Testis (tissue), 3 donors: ENCODE results near the gene TPH1. TPM values are rescaled to one million over a fixed set of nuclear protein-coding genes. Genes with fewer than 3 reads are reported as not detected.

Experiments used
- DNase-seq: peaks from one replicate; pipeline ENCODE4 v3.0.0-alpha.2; 2019
- H3K27ac ChIP-seq, 2 donors: fragments of 200-600 bp; sonication (generic); one replicate each; pipeline ENCODE4 v1.5.1; 2019
- H3K27me3 ChIP-seq: fragments of 200-600 bp; sonication (generic); one replicate; pipeline ENCODE4 v1.5.1; 2019
- H3K36me3 ChIP-seq: fragments of 200-600 bp; sonication (generic); one replicate; pipeline ENCODE4 v1.5.1; 2017; ENCODE audit warnings: low read depth; ENCODE audit errors: missing control alignments
- H3K4me1 ChIP-seq: fragments of 200-600 bp; sonication (generic); one replicate; pipeline ENCODE4 v1.5.1; 2019
- H3K4me3 ChIP-seq, 2 donors: fragments of 200-600 bp; sonication (generic); one replicate each; pipeline ENCODE4 v1.5.1; 2017 to 2019
- H3K9me3 ChIP-seq: fragments of 200-600 bp; sonication (generic); one replicate; pipeline ENCODE4 v1.5.1; 2017
- POLR2A ChIP-seq: fragments of 450-650 bp; IDR thresholded peaks from one replicate; pipeline ENCODE4 v1.6.1; 2017; ENCODE audit warnings: antibody characterized with exemption, mild to moderate bottlenecking, moderate library complexity
- WGBS, 2 donors: methylation state at CpG; one replicate each; pipeline ENCODE4 v1.1.5; 2018; 5-methylcytosine and 5-hydroxymethylcytosine counted together
- intact Hi-C: fragments of 100-400 bp; cut with DNase I; formaldehyde crosslinking; loops from one replicate; pipeline ENCODE4 v1.15.1; 2023; ENCODE audit warnings: low total_unique reads
- polyA plus RNA-seq: library from polyadenylated mRNA; stranded (reverse); fragments of 350-450 nt; fragmentation: Illumina TruSeq; extraction: RNeasy Lipid Tissue Mini Kit (QIAGEN cat#74804); gene quantifications from one replicate; pipeline ENCODE4 v1.2.3, GENCODE V29; 2014; ENCODE audit warnings: low read depth, low replicate concordance; ENCODE audit not compliant: insufficient read depth
- total RNA-seq, 2 donors: library from RNA; depleted of rRNA; stranded (reverse); fragments of >200 nt; gene quantifications; one replicate each; pipeline ENCODE4 v1.2.3, GENCODE V29; 2016
- TF ChIP-seq, protein P1 (sequence below), 3 experiments: fragments of 450-650 bp in 2 of 3; fragments of 200-600 bp in 1 of 3; sonication (generic) in 1 of 3; IDR thresholded peaks; one replicate each; pipeline ENCODE4 v1.5.1; 2016 to 2019; ENCODE audit warnings: antibody characterized with exemption in 3 of 3, mild to moderate bottlenecking in 2 of 3, moderate library complexity in 1 of 3

TPH1 gene
- total and polyA plus RNA-seq, 3 donors from 2014 or later: 1.0 to 1.9 (median 1.7) TPM

DNA sequence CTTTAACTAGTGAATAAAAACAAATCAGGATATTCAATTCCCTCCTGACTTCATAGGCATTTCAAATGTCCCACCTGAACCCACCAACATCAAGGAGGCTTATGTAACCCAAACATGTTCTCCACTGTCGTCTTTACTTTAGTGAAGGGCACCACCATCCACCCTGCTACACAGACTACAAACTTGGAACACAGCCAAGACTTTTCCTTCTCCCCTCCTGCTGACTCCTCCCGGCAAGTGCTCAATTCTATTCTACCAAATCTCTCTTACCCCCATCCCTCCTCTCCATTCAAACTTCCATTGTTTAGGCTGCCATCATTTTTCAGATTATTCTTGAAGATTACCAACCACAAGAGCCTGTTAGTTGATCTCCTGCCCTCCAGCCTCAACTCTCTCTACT, 35.5 kb upstream of the TPH1 start:
- Histone ChIP-seq H3K27ac (no peak overlapping the region), H3K27me3 (no peaks in the 10 kb centered on the region), H3K9me3 (no peaks in the 10 kb centered on the region), H3K4me3 (no peak overlapping the region), H3K36me3 (no peaks in the 10 kb centered on the region), H3K4me1 (no peaks in the 10 kb centered on the region)
- no peak for TF ChIP-seq POLR2A
- TF ChIP-seq, protein P1, sequence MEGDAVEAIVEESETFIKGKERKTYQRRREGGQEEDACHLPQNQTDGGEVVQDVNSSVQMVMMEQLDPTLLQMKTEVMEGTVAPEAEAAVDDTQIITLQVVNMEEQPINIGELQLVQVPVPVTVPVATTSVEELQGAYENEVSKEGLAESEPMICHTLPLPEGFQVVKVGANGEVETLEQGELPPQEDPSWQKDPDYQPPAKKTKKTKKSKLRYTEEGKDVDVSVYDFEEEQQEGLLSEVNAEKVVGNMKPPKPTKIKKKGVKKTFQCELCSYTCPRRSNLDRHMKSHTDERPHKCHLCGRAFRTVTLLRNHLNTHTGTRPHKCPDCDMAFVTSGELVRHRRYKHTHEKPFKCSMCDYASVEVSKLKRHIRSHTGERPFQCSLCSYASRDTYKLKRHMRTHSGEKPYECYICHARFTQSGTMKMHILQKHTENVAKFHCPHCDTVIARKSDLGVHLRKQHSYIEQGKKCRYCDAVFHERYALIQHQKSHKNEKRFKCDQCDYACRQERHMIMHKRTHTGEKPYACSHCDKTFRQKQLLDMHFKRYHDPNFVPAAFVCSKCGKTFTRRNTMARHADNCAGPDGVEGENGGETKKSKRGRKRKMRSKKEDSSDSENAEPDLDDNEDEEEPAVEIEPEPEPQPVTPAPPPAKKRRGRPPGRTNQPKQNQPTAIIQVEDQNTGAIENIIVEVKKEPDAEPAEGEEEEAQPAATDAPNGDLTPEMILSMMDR (IDR thresholded peaks at IDR 0.05): no peak
- DNase-seq: no peak
- intact Hi-C loops: no loop called here
- 65 to 75% methylated on average over 2 of the region's 2 CpGs for WGBS, 2 donors

DNA sequence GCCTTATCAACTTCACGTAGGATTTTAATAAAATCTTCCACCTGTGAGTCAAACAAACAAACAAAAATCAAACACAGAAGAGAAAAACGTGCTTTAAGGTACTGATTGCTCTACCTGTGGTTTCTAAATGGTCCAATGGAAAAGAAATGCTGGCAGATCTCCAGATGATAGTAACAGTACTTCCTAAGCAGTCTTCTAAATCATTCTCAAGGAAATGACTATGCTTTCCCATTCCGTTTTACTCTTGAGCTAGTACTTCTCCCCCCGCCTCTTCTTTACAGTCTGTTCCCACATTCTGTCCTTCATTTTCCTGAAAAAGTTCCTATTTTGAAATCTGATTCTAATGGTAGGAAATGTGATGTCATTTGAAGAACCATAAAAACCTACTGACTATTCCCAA, 34.4 kb upstream of the TPH1 start:
- intact Hi-C loops: no loop called here
- Histone ChIP-seq H3K4me1 (no peaks in the 10 kb centered on the region), H3K9me3 (no peaks in the 10 kb centered on the region), H3K36me3 (no peaks in the 10 kb centered on the region), H3K27me3 (no peaks in the 10 kb centered on the region), H3K27ac (no peak overlapping the region), H3K4me3 (no peak overlapping the region)
- no peak for DNase-seq
- TF ChIP-seq, protein P1 (IDR thresholded peaks at IDR 0.05): no peak
- TF ChIP-seq POLR2A: no peak
- WGBS, 2 donors: 79 to 87% methylated on average over 4 of the region's 4 CpGs

DNA sequence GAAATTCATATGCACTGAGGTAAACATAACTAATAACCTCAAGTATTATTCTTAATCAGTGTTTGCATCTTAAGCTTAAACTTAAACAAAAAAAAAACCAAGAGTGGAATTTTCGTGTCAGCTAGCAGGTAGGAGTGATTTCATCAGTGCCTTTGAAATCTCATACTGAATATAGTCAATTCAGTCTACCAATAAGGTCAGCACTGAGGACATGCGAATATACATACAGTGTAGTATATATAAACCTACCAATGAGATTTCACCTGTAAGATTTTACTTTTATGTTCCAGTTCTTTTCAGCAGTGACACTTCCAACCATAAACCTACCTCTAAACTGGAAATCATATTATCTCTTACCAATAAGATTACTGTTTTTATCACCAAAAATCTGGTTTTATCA, 32.8 kb upstream of the TPH1 start:
- intact Hi-C loops: no loop called here
- 83 to 87% methylated on average over 2 of the region's 2 CpGs for WGBS, 2 donors
- H3K36me3 ChIP-seq: no peaks in the 10 kb centered on the region
- no peak for TF ChIP-seq POLR2A
- TF ChIP-seq, protein P1 (IDR thresholded peaks at IDR 0.05): no peak
- no peaks in the 10 kb centered on the region for H3K27me3 ChIP-seq
- no peak overlapping the region for H3K27ac ChIP-seq
- no peaks in the 10 kb centered on the region for H3K9me3 ChIP-seq
- no peaks in the 10 kb centered on the region for H3K4me1 ChIP-seq
- no peak for DNase-seq
- H3K4me3 ChIP-seq: no peak overlapping the region

- no peaks in the 10 kb centered on the region for H3K36me3 ChIP-seq
- TF ChIP-seq, protein P1 (IDR thresholded peaks at IDR 0.05): no peak
- TF ChIP-seq POLR2A: no peak
- no peak overlapping the region for H3K27ac ChIP-seq
- H3K9me3 ChIP-seq: no peaks in the 10 kb centered on the region
- 90 to 91% methylated on average over 3 of the region's 3 CpGs for WGBS, 2 donors
- H3K27me3 ChIP-seq: no peaks in the 10 kb centered on the region
- H3K4me1 ChIP-seq: no peaks in the 10 kb centered on the region
- no peak overlapping the region for H3K4me3 ChIP-seq
- no peak for DNase-seq
- intact Hi-C loops: no loop called here
These were observed 29.4 kb upstream of the TPH1 start for GRCh38 chr11:18075444-18075843.

DNA sequence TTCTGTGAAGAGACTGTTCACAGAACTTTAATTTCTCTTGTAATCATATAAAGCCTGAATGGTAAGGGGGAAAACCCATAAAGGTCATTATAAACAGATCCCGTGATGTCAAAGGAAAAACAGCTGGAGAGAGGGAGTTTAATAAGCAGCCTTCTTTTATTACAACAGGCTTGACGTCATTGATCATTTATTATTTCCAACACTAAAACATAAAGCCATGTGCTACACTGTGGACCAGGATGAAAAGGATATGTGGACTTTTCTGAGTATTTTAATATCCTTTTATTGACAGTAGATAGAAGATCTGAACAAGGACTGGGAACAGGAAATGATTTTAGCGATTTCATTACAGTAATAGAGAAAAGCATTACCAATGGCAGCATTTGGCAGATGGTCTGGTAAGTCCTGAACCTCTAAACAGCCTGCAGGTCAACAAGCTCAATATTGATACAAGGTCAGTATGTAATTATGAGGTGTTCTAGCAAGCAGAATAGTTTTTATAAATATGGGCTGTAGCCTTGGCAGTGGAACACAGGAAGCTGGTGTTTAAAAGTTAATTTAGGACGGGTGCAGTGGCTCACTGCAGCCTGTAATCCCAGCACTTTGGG, 25.1 kb upstream of the TPH1 start:
- Histone ChIP-seq H3K4me3 (no peak overlapping the region), H3K27ac (no peak overlapping the region), H3K9me3 (no peaks in the 10 kb centered on the region), H3K4me1 (no peaks in the 10 kb centered on the region), H3K27me3 (no peaks in the 10 kb centered on the region), H3K36me3 (no peaks in the 10 kb centered on the region)
- no peak for DNase-seq
- intact Hi-C loops: no loop called here
- WGBS, 2 donors: 85 to 95% methylated on average over 4 of the region's 4 CpGs
- TF ChIP-seq, protein P1 (IDR thresholded peaks at IDR 0.05): no peak
